ENCODE measurements around the gene PRKAG2. TPM values are rescaled to one million over a fixed set of nuclear protein-coding genes. Genes with fewer than 3 reads are reported as not detected.
A peak's percentile ranks its signal among the peaks of the same experiment; 100 is the strongest.

The PRKAG2 gene
- total and polyA plus RNA-seq, 8 donors: 19.9 to 302 (median 60.9) TPM

DNA sequence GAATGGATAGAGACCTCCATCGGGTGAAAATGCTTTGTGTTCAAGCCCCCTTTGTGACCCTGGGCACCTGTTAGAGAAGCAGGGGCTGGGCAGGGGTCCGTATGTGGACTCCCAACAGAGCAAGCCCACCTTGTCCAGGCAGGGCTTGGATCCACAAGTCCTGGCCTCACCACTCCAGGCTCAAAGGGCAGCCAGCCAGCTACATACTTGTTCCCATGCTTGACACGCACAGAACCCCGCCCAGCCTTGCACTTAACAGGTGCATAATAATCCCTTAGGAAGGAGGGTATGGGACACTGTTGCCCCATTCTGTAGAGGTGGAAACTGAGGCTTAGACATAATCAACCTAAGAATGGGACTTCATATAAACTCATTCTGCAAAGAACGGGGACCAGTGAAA is 160.6 kb downstream of the PRKAG2 start:
- no peak overlapping the region for H3K4me3 ChIP-seq
- no peaks in the 10 kb centered on the region for H3K27me3 ChIP-seq
- peaks cover 21 to 60% (median 39%) of the 10 kb centered on the region in 4 donors for H3K4me1 ChIP-seq
- WGBS, 5 donors: 42 to 56% (median 45%) methylated on average over 4 to 5 of the region's 5 CpGs
- TF ChIP-seq, protein P1, sequence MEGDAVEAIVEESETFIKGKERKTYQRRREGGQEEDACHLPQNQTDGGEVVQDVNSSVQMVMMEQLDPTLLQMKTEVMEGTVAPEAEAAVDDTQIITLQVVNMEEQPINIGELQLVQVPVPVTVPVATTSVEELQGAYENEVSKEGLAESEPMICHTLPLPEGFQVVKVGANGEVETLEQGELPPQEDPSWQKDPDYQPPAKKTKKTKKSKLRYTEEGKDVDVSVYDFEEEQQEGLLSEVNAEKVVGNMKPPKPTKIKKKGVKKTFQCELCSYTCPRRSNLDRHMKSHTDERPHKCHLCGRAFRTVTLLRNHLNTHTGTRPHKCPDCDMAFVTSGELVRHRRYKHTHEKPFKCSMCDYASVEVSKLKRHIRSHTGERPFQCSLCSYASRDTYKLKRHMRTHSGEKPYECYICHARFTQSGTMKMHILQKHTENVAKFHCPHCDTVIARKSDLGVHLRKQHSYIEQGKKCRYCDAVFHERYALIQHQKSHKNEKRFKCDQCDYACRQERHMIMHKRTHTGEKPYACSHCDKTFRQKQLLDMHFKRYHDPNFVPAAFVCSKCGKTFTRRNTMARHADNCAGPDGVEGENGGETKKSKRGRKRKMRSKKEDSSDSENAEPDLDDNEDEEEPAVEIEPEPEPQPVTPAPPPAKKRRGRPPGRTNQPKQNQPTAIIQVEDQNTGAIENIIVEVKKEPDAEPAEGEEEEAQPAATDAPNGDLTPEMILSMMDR (IDR thresholded peaks at IDR 0.05): no peak
- no peak for TF ChIP-seq EP300 (IDR thresholded peaks at IDR 0.05)
- no peak for TF ChIP-seq POLR2A (IDR thresholded peaks at IDR 0.05)
- no peak for TF ChIP-seq POLR2AphosphoS5 (IDR thresholded peaks at IDR 0.05)
- H3K36me3 ChIP-seq: no peaks in the 10 kb centered on the region
- intact Hi-C loops (cut with DNase I; ENCODE audit: low total_unique reads): no loop called here
- no peaks in the 10 kb centered on the region for H3K9me3 ChIP-seq
- H3K27ac ChIP-seq: peak overlapping the region; percentile 55 to 81 (median 72)
- peak; percentile 60 to 82 for DNase-seq

DNA sequence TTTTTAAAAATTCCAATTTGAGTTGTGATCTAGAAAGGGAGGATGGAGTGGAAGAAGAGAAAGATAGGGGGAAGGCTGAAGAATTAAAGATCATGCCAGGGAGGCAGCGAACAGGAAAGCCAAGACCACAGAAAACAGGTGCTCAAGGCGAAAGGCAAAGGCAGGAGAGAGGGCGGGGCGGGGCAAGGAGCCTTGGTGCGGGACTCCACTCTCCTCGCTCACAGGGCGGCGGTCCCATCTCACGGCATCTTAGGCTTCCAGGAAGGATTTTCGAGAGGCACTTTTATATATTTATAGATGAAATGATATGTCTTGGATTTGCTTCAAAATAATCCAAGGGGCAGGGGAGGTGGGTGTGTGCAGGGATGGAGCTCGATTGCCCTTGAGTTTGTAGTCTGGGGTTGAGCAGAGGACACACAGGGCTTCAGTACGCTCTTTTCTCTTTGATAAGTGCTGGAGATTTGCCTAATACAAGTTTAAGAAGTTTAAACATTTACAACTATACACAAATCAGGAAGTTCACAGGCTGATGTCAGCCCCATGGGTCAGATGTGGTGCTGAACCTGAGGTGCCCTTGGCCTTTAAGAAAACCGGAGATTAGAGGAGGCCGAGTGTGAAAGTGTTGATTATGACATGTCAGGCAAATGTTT is 161.1 kb downstream of the PRKAG2 start:
- peak; percentile 61 to 65 for DNase-seq
- WGBS, 5 donors: 24 to 46% (median 39%) methylated on average over 14 of the region's 14 CpGs
- H3K4me1 ChIP-seq: peaks cover 19 to 54% (median 36%) of the 10 kb centered on the region in 4 donors
- intact Hi-C loops (cut with DNase I; ENCODE audit: low total_unique reads): no loop called here
- no peaks in the 10 kb centered on the region for H3K9me3 ChIP-seq
- H3K36me3 ChIP-seq: no peaks in the 10 kb centered on the region
- TF ChIP-seq POLR2AphosphoS5 (IDR thresholded peaks at IDR 0.05): peak in 1 of 3 donors; percentile 46
- TF ChIP-seq, protein P1 (IDR thresholded peaks at IDR 0.05): no peak
- TF ChIP-seq EP300 (IDR thresholded peaks at IDR 0.05): no peak
- no peaks in the 10 kb centered on the region for H3K27me3 ChIP-seq
- H3K27ac ChIP-seq: peak overlapping the region; percentile 55 to 81 (median 72)
- H3K4me3 ChIP-seq: no peak overlapping the region

DNA sequence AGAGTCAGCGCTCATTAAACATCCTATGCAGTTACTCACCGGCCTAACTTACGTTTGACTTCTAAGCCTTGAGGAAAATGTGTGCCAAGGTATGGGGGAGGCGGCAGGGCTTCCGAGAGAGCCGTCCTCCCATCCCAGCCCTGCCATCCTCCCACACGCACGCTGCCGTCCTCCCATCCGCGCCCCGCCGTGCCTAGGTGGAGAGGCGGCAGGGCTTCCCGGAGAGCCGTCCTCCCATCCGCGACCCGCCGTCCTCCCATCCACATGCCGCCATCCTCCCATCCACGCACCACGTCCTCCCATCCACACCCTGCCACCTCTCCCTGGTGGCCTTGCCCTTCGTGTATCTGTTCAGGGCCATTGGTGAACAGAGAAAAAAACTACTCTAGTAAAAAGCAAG is 162.7 kb downstream of the PRKAG2 start:
- no peak overlapping the region for H3K4me3 ChIP-seq
- H3K36me3 ChIP-seq: no peaks in the 10 kb centered on the region
- WGBS, 5 donors: 91 to 97% (median 95%) methylated on average over 24 of the region's 24 CpGs
- no peak overlapping the region for H3K27ac ChIP-seq
- H3K4me1 ChIP-seq: peaks cover 19 to 43% (median 31%) of the 10 kb centered on the region in 4 donors
- no peaks in the 10 kb centered on the region for H3K27me3 ChIP-seq
- intact Hi-C loops (cut with DNase I; ENCODE audit: low total_unique reads): no loop called here
- DNase-seq: no peak
- TF ChIP-seq, protein P1 (IDR thresholded peaks at IDR 0.05): no peak
- TF ChIP-seq POLR2AphosphoS5 (IDR thresholded peaks at IDR 0.05): no peak
- no peak for TF ChIP-seq POLR2A (IDR thresholded peaks at IDR 0.05)
- no peak for TF ChIP-seq EP300 (IDR thresholded peaks at IDR 0.05)
- H3K9me3 ChIP-seq: no peaks in the 10 kb centered on the region

DNA sequence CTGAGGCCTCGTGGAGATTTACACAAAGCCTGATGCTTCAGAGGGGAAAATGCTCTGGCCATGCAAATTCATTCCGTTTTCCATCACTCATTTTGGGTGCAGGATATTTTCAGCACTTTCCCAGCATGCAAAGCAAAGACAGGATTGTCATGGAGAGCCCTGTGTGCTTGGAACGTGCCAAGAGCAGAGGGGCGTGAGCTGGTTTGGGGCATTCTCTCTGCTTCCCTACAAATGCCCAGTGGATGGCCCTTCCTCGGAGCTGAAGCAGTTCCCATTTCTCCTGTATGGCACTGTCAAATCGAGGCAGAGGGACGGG is 164.1 kb downstream of the PRKAG2 start:
- no peak for DNase-seq
- TF ChIP-seq POLR2AphosphoS5 (IDR thresholded peaks at IDR 0.05) (no peak), POLR2A (IDR thresholded peaks at IDR 0.05) (no peak), EP300 (IDR thresholded peaks at IDR 0.05) (no peak)
- TF ChIP-seq, protein P1 (IDR thresholded peaks at IDR 0.05): no peak
- Histone ChIP-seq H3K9me3 (no peaks in the 10 kb centered on the region), H3K36me3 (no peaks in the 10 kb centered on the region), H3K27me3 (no peaks in the 10 kb centered on the region), H3K27ac (no peak overlapping the region), H3K4me3 (no peak overlapping the region), H3K4me1 (peaks cover 19 to 38% (median 29%) of the 10 kb centered on the region in 4 donors)
- 80 to 91% (median 85%) methylated on average over 7 of the region's 7 CpGs for WGBS, 5 donors
- intact Hi-C loops (cut with DNase I; ENCODE audit: low total_unique reads): no loop called here
